GM12892 (cell line): Measurements from ENCODE around the gene FOXN4. TPM values are rescaled to one million over a fixed set of nuclear protein-coding genes. Genes with fewer than 3 reads are reported as not detected.

Experiments used
- DNase-seq: peaks from one replicate; pipeline ENCODE4 v3.0.0; 2011; ENCODE audit not compliant: insufficient read length
- FAIRE-seq: peaks from 2 replicates; lab custom pipeline; 2011; peaks lifted over from hg19 to GRCh38; lab: Jason Lieb, UNC
- POLR2A ChIP-seq: IDR thresholded peaks from 2 replicates; pipeline ENCODE4 v1.6.1; 2011; ENCODE audit warnings: low read depth, low read length, control low read depth
- POLR2AphosphoS5 ChIP-seq: IDR thresholded peaks from 2 replicates; pipeline ENCODE4 v1.6.1; 2011; ENCODE audit warnings: low read depth, low read length, control low read depth
- TAF1 ChIP-seq: IDR thresholded peaks from 2 replicates; pipeline ENCODE4 v1.6.1; 2011; ENCODE audit warnings: low read depth, mild to moderate bottlenecking, control low read depth, low read length, borderline replicate concordance
- polyA plus RNA-seq: library from polyadenylated mRNA; unstranded; fragments of >200 nt; gene quantifications from one replicate; pipeline ENCODE4 v1.2.1, GENCODE V29; 2012; ENCODE audit warnings: missing spikeins, inconsistent platforms; ENCODE audit not compliant: missing spikeins

Gene FOXN4, protein sequence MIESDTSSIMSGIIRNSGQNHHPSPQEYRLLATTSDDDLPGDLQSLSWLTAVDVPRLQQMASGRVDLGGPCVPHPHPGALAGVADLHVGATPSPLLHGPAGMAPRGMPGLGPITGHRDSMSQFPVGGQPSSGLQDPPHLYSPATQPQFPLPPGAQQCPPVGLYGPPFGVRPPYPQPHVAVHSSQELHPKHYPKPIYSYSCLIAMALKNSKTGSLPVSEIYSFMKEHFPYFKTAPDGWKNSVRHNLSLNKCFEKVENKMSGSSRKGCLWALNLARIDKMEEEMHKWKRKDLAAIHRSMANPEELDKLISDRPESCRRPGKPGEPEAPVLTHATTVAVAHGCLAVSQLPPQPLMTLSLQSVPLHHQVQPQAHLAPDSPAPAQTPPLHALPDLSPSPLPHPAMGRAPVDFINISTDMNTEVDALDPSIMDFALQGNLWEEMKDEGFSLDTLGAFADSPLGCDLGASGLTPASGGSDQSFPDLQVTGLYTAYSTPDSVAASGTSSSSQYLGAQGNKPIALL
- polyA plus RNA-seq: not detected

DNA sequence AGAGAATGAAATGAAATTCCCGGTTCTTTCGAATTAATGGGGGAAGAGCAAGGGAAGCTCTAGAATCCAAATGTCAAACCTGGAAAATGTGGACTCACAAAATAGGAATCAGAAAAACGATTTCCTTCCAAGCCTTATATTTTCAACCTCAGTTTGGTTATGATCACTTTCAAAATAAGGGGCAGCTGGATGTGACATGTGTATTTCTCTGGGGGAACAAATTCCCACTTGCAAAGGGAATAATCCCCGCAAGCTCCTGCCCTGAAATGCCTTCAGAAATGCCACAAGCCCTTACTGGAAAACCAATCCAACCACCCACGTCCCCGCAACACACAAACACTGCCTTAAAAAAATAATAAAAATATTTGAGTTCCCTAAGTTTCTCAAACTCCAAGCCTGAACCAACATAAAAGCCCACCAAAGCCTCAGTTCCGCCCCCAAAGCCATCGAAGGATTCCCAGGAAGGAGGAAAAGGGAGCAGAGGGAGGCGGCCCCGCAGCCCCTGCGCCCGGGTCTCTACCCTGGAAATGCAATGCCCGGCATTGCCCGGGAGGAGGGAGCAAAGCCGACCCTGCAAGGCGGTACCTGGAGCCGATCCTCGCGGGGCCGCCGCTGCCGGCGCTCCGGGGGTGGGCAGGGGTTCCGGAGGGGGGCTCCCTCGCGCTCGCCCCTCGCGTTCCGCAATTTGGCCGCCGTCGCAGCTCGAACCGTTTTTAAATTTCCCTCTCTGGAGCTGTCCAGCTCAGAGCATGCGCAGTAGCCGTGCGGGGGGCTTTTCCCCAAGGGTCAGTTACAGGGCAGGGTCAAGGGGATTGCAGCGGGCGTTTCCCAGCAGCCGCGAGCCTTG, at the start of gene FOXN4:
TSS of gene FOXN4 (minus strand) at position 751 of the 847 bp plus-strand sequence. CDS start 963 bp downstream, outside the sequence.
- no peak for TF ChIP-seq TAF1
- no peak for TF ChIP-seq POLR2A
- no peak for TF ChIP-seq POLR2AphosphoS5
- DNase-seq (no peak), FAIRE-seq (no peak)

DNA sequence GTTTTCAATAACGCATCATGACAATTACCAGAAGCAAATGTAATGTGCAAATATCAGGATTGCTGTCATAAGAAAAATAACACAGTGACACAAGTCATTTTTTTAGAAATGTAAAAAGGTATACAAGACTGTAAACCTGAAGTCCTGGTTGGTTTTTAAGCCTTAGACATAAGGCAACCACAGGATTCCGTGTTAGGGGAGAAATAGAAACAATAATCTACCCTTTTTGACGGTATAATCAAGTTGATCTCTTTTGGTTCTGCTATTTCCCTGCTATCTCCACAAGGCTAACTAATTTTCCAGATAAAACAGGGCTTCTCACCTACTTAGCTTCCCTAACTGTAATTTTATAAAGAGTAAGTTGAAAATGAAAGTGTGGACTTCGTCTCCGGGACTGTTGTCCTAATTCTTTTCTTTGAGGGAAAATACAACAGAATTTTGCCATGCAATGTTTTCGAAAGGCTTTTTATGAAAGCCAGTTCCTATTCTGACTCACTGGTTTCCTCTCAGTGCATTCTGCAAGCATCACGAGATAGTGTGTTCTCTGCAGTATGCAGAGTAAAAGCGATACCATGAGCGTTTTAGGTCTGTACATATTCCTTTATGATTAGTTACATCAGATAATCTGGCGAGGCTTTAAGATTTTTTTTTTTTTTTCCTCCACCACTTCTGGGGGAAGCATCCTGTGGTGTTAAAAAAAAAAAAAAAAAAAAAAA, 49.2 kb upstream of the FOXN4 start:
- peak; percentile 88 for FAIRE-seq
- DNase-seq: peak; percentile 15
- TF ChIP-seq TAF1 (no peak), POLR2AphosphoS5 (no peak), POLR2A (no peak)

DNA sequence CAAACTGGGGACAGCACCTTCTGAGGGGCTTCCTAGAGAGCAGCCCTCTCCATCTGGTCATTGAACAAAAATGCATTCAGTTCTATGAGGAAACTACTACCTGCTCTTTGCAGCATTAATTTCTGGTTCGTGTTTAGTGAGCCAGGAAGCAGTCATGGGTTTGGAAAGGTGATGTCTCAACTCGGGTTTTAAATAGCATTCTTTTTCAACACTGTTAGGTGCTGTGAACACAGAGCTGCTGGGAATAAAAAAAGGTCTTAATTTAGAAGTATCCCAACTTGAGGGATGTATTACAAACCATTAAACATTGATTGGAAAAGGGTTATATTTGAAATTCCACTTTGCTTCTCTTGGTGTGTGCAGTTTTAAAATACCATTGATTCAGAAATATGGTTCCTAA, 47.9 kb upstream of the FOXN4 start:
- no peak for DNase-seq
- no peak for FAIRE-seq
- TF ChIP-seq POLR2A (no peak), POLR2AphosphoS5 (no peak), TAF1 (no peak)

DNA sequence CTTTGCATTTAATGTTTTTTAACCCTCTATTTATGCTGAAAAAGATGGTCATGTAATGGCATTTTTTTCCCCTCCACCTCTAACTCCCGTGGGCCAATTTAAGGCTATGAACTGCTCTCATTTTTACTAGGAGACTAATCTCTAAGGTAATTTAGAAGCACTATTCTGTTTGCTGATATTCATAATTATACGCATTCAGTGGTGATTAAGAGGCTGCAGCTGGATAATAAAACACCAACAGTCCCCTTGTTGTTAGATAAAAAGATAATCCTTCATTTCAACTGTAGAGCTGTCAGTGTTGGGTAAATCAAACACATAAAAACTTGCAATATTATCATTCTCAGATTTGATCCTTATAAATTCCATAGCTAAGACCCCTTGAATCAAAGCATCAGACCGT, 47.5 kb upstream of the FOXN4 start:
- DNase-seq (no peak), FAIRE-seq (no peak)
- TF ChIP-seq POLR2AphosphoS5: no peak

DNA sequence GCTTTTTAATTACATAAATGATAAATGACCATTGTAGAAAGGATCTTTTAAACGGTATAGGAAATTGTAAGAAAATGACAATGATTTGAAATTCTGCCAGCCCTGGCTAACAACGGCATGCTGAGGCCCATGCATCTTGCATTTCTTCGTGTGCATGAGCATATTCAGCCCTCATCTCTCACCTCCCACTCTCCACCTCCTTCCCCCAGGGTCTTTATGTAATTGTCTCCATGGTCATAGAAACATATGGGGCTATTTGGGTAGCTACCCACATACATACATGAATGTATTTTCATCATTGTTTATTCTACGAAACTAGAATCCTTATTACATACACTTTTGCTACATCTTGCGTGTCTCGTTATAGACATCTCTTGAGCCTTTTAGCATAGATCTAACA, 43.1 kb upstream of the FOXN4 start:
- no peak for FAIRE-seq
- no peak for DNase-seq
- no peak for TF ChIP-seq TAF1
- no peak for TF ChIP-seq POLR2A
- no peak for TF ChIP-seq POLR2AphosphoS5

DNA sequence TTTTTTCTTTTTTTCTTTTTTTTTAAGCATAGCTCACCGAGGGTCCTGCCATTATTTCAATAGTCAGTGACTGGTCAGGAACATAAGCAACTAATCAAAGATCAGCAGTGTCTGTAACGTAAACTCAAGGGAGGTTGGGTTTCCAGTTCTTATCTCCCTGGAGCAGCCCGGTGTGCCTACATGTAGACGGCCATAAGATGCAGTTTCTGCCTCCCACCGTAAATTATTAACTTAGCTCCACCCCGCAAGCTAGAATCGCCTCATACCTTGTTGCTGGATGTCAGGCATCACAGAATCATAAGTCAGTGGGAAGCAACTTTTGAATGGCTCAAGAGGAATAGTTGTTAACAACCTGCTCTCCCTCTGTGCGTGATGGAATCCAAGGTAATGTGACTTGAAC, 38.5 kb upstream of the FOXN4 start, which contains the start of gene MYO1H:
TSS of gene MYO1H (plus strand) at position 312 of the 400 bp plus-strand sequence. CDS start at position 373, 61 bp downstream.
- no peak for DNase-seq
- no peak for TF ChIP-seq POLR2AphosphoS5
- TF ChIP-seq TAF1: no peak
- no peak for TF ChIP-seq POLR2A
- FAIRE-seq: no peak

DNA sequence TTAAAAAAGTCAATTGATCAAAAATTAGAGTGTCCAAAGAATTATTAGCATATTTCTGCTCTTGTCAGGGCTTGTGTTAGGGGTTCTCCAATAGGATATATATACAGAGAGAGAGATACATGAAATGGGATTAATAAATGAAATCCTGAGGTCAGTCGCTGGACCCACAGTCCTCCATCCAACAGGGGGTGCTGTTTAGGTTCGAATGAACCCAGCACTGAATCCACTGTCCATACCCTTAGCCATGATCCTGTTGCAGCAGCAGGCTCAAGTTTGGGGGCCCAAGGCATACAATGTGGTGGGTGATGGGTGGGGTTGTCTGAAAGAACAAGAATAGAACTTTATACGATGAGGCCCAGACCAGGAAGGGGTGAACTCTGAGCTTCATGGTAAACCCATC, 37.8 kb upstream of the FOXN4 start:
- no peak for FAIRE-seq
- no peak for DNase-seq
- TF ChIP-seq POLR2AphosphoS5 (no peak), TAF1 (no peak), POLR2A (no peak)

DNA sequence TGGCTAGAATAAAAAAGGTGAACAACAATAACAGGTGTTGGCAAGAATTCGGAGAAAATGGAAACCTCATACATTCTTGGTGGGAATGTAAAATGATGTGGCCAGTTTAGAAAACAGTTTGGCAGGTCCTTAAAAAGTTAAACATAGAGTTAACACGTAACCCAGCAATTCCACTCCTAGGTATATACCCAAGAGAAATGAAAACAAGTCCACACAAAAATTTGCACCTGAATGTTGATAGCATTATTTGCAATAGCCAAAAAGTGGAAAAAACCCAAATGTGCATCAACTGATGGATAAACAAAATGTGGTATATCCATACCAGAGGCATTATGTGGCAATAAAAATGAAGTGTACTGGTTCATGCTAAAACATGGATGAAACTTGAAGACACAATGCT, 36.3 kb upstream of the FOXN4 start:
- DNase-seq (no peak), FAIRE-seq (no peak)
- no peak for TF ChIP-seq POLR2A
- TF ChIP-seq POLR2AphosphoS5: no peak
- TF ChIP-seq TAF1: no peak

DNA sequence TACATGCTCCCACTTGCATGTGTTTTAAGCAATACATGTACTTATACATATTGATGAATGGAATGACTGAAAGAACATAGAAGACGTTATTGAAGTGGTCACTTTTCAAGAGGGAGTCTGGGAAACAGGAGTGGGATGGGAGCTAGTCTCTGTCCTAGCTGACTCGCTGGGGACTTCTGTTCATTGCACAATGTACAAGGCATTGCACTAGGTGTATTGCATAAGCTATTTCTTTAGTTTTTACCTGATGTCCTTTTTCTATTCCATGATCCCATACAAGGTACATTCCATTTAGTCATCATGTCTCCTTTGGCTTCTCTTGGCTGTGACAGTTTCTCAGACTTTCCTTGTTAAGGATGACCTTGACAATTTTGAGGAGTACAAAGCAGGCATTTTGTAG, 34.6 kb upstream of the FOXN4 start:
- DNase-seq: no peak
- no peak for TF ChIP-seq TAF1
- no peak for TF ChIP-seq POLR2A
- TF ChIP-seq POLR2AphosphoS5: no peak
- no peak for FAIRE-seq

DNA sequence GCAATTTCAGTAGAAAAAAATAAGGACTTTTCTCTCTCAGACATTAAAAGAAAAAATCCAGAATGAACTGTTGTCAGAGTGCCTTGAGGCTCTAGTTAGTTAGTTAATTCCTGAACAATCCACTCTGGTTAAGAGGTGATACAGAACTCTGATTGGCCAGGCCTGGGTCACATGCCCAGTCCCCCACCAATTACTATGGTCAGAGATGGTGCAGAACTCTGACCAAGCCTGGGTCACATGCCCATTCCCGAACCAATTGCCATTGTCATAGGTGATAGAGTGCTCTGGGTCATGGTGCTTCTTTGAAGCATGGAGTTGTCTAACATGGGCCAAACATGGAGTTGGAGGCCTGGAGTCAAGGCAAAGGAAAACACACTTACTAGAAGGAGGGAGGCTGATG, 27.5 kb upstream of the FOXN4 start:
- DNase-seq (no peak), FAIRE-seq (no peak)
- no peak for TF ChIP-seq POLR2A
- TF ChIP-seq TAF1: no peak
- no peak for TF ChIP-seq POLR2AphosphoS5

DNA sequence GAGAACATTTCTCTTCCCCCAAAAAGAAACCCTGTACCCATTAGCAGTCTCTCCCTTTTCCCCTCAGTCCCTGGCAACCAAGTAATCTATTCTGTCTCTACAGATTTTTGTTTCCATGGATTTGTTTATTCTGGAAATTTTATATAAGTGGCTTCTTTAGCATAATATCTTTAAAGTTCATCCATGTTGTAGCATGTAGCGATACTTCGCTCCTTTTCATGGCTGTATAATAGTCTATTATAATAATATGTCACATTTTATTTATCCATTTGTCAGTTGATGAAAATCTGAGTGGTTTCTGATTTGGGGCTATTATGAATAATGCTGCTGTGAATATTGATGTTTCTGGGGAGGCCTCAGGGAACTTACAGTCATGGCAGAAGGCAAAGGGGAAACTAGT, 25.8 kb upstream of the FOXN4 start:
- DNase-seq (no peak), FAIRE-seq (no peak)
- TF ChIP-seq POLR2AphosphoS5 (no peak), TAF1 (no peak), POLR2A (no peak)
